ENCODE measurements around the gene TIMM50. TPM values are rescaled to one million over a fixed set of nuclear protein-coding genes. Genes with fewer than 3 reads are reported as not detected.

TIMM50 gene
- total RNA-seq, 3 donors from 2014 or later: 52.6 to 57.9 (median 57.7) TPM

GRCh38 chr19:39506598-39506943, 25.9 kb downstream of the TIMM50 start:
- no peak for ATAC-seq
- Histone ChIP-seq H3K9me3 (no peaks in the 10 kb centered on the region), H3K4me1 (ENCODE audit: low read depth) (peaks cover 8% of the 10 kb centered on the region), H3K4me3 (no peak overlapping the region), H3K36me3 (ENCODE audit: low read depth) (no peaks in the 10 kb centered on the region)
- DNase-seq: no peak
- TF ChIP-seq CTCF (IDR thresholded peaks at IDR 0.05): no peak
- intact Hi-C loops (cut with DNase I, micrococcal nuclease): no loop called here

- Histone ChIP-seq H3K4me3 (no peak overlapping the region), H3K36me3 (ENCODE audit: low read depth) (no peaks in the 10 kb centered on the region), H3K4me1 (ENCODE audit: low read depth) (peaks cover 8% of the 10 kb centered on the region), H3K9me3 (no peaks in the 10 kb centered on the region)
- intact Hi-C loops (cut with DNase I, micrococcal nuclease): no loop called here
- peak; percentile 69 for ATAC-seq
- no peak for TF ChIP-seq CTCF (IDR thresholded peaks at IDR 0.05)
- DNase-seq: peak; percentile 18 to 54 (median 49)
These were observed 26.5 kb downstream of the TIMM50 start for GRCh38 chr19:39506944-39507714.

GRCh38 chr19:39507715-39508364, 27.2 kb downstream of the TIMM50 start:
- intact Hi-C loops (cut with DNase I, micrococcal nuclease): no loop called here
- H3K4me3 ChIP-seq: no peak overlapping the region
- TF ChIP-seq CTCF (IDR thresholded peaks at IDR 0.05): no peak
- no peaks in the 10 kb centered on the region for H3K9me3 ChIP-seq
- H3K4me1 ChIP-seq (ENCODE audit: low read depth): peaks cover 8% of the 10 kb centered on the region
- no peaks in the 10 kb centered on the region for H3K36me3 ChIP-seq (ENCODE audit: low read depth)
- no peak for DNase-seq
- ATAC-seq: no peak

- H3K36me3 ChIP-seq (ENCODE audit: low read depth): no peaks in the 10 kb centered on the region
- DNase-seq: no peak
- no peak for TF ChIP-seq CTCF (IDR thresholded peaks at IDR 0.05)
- ATAC-seq: no peak
- no peak overlapping the region for H3K4me3 ChIP-seq
- H3K4me1 ChIP-seq (ENCODE audit: low read depth): peaks cover 8% of the 10 kb centered on the region
- intact Hi-C loops (cut with DNase I, micrococcal nuclease): no loop called here
- no peaks in the 10 kb centered on the region for H3K9me3 ChIP-seq
These were observed 28.0 kb downstream of the TIMM50 start for GRCh38 chr19:39508629-39509028.

GRCh38 chr19:39509233-39509632, 28.6 kb downstream of the TIMM50 start:
- intact Hi-C loops (cut with DNase I, micrococcal nuclease): no loop called here
- H3K9me3 ChIP-seq: no peaks in the 10 kb centered on the region
- DNase-seq (no peak), ATAC-seq (no peak)
- peaks cover 8% of the 10 kb centered on the region for H3K4me1 ChIP-seq (ENCODE audit: low read depth)
- TF ChIP-seq CTCF (IDR thresholded peaks at IDR 0.05): no peak
- H3K36me3 ChIP-seq (ENCODE audit: low read depth): no peaks in the 10 kb centered on the region
- H3K4me3 ChIP-seq: no peak overlapping the region
